ENCODE results near the gene SYT15. TPM values are rescaled to one million over a fixed set of nuclear protein-coding genes. Genes with fewer than 3 reads are reported as not detected.

The SYT15 gene
- total RNA-seq, 1 experiment from 2014 or later: 0.59 TPM

- Histone ChIP-seq H3K9ac (ENCODE audit: extremely low read depth, insufficient read length, low read length) (no peak overlapping the region), H2BK120ac (ENCODE audit: low read depth, low read length, poor library complexity, severe bottlenecking) (no peak overlapping the region), H3K27me3 (ENCODE audit: insufficient read depth, low read length) (no peaks in the 10 kb centered on the region; the same call in 1 of the 2 replicates), H3K79me1 (ENCODE audit: insufficient read depth, low read depth, low read length, poor library complexity, severe bottlenecking) (no peaks in the 10 kb centered on the region), H4K5ac (ENCODE audit: insufficient read length, low read depth, low read length) (no peak overlapping the region), H3K4me1 (ENCODE audit: insufficient read depth, low read length) (peaks cover 12% of the 10 kb centered on the region; the same call in 1 of the 2 replicates), H3K9me3 (ENCODE audit: control insufficient read depth, low read depth, low read length) (no peaks in the 10 kb centered on the region), H2BK5ac (ENCODE audit: insufficient read length, low read length) (no peak overlapping the region), H3K23ac (ENCODE audit: insufficient read length, low read depth, low read length) (no peak overlapping the region), H2BK15ac (ENCODE audit: low read depth, low read length) (no peak overlapping the region), H2BK20ac (ENCODE audit: low read depth, low read length, poor library complexity, severe bottlenecking) (no peak overlapping the region), H2AFZ (ENCODE audit: low read length) (no peak overlapping the region), H3K14ac (ENCODE audit: insufficient read depth, low read length) (no peak overlapping the region), H2AK5ac (ENCODE audit: insufficient read length, low read length) (no peak overlapping the region), H2BK12ac (ENCODE audit: insufficient read length, low read depth, low read length) (no peak overlapping the region), H4K8ac (replicated peaks; ENCODE audit: insufficient read length, low read depth, low read length) (no peak overlapping the region), H3K4me2 (ENCODE audit: insufficient read depth, insufficient read length, low read length) (no peak overlapping the region), H3K18ac (ENCODE audit: insufficient read length, low read depth, low read length) (no peak overlapping the region), H3K56ac (ENCODE audit: insufficient read length, low read depth, low read length) (no peak overlapping the region), H4K20me1 (ENCODE audit: control insufficient read depth, insufficient read depth, insufficient read length) (no peaks in the 10 kb centered on the region), H3K23me2 (ENCODE audit: insufficient read length, low read depth, low read length, poor library complexity, severe bottlenecking) (peaks cover 3% of the 10 kb centered on the region), H4K91ac (ENCODE audit: insufficient read length, low read depth, low read length) (no peak overlapping the region), H3K79me2 (ENCODE audit: insufficient read depth, low read length) (no peaks in the 10 kb centered on the region), H3K27ac (ENCODE audit: insufficient read length, low read depth, low read length) (no peak overlapping the region), H3K4ac (ENCODE audit: low read depth, low read length) (no peak overlapping the region), H3T11ph (ENCODE audit: low read length) (no peak overlapping the region)
- Mint-ChIP-seq H3K9me3 (no peaks in the 10 kb centered on the region), H3K4me3 (no peak overlapping the region), H3K27ac (no peak overlapping the region), H3K27me3 (ENCODE audit: low read depth) (peaks cover 30% of the 10 kb centered on the region), H3K36me3 (ENCODE audit: insufficient read depth in 1 of 3, low read depth in 3 of 3) (no peaks in the 10 kb centered on the region), H3K4me1 (peaks cover 35 to 43% of the 10 kb centered on the region in 2 experiments)
- no CpG with 5 or more reads among the region's 3 CpGs for WGBS (ENCODE audit: extremely low coverage, insufficient read length, low lambda C conversion rate)
- no peak for DNase-seq
- TF ChIP-seq, protein P1, sequence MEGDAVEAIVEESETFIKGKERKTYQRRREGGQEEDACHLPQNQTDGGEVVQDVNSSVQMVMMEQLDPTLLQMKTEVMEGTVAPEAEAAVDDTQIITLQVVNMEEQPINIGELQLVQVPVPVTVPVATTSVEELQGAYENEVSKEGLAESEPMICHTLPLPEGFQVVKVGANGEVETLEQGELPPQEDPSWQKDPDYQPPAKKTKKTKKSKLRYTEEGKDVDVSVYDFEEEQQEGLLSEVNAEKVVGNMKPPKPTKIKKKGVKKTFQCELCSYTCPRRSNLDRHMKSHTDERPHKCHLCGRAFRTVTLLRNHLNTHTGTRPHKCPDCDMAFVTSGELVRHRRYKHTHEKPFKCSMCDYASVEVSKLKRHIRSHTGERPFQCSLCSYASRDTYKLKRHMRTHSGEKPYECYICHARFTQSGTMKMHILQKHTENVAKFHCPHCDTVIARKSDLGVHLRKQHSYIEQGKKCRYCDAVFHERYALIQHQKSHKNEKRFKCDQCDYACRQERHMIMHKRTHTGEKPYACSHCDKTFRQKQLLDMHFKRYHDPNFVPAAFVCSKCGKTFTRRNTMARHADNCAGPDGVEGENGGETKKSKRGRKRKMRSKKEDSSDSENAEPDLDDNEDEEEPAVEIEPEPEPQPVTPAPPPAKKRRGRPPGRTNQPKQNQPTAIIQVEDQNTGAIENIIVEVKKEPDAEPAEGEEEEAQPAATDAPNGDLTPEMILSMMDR (conservative IDR thresholded peaks at IDR 0.05): no peak
Measured at GRCh38 chr10:46538717-46539426, 40.1 kb upstream of the SYT15 start.
